Right atrium auricular region (tissue), 2 donors: Measurements from ENCODE around the gene WNK2. TPM values are rescaled to one million over a fixed set of nuclear protein-coding genes. Genes with fewer than 3 reads are reported as not detected.
"Not testable (repeated sequence)": the region's sequence is repeated elsewhere in the genome, so short reads cannot be mapped to it uniquely, and the experiment has no call there.

Source experiments
- DNase-seq: peaks from one replicate; pipeline ENCODE4 v3.0.0-alpha.2; 2019; ENCODE audit warnings: low spot score
- H3K27ac ChIP-seq, 2 donors: fragments of 200-600 bp; sonication (generic); 1 replicate in 1 of 2; 2 replicates in 1 of 2; pipeline ENCODE4 v1.5.1; 2016 to 2019
- H3K27me3 ChIP-seq, 2 donors: fragments of 200-600 bp; sonication (generic); one replicate each; pipeline versions ENCODE4 v1.5.1 to v1.6.0; 2017 to 2019
- H3K36me3 ChIP-seq: fragments of 200-600 bp; sonication (generic); one replicate; pipeline ENCODE4 v1.5.1; 2016
- H3K4me1 ChIP-seq, 2 donors: fragments of 200-600 bp; sonication (generic); one replicate each; pipeline versions ENCODE4 v1.5.1 to v1.6.0; 2017 to 2019
- H3K4me3 ChIP-seq, 2 donors: fragments of 200-600 bp; sonication (generic); 1 replicate in 1 of 2; 2 replicates in 1 of 2; pipeline ENCODE4 v1.5.1; 2017 to 2019; ENCODE audit warnings: mild to moderate bottlenecking in 1 of 2, moderate library complexity in 1 of 2
- H3K9me3 ChIP-seq, 2 donors: fragments of 200-600 bp; sonication (generic); one replicate each; pipeline ENCODE4 v1.5.1; 2019
- total RNA-seq, 2 donors: library from RNA; depleted of rRNA; stranded (reverse); fragments of >200 nt; gene quantifications; one replicate each; pipeline ENCODE4 v1.1.0, GENCODE V29; 2016
- TF ChIP-seq, protein P1 (sequence below), 2 donors: fragments of 200-600 bp; sonication (generic); IDR thresholded peaks; one replicate each; pipeline ENCODE4 v1.5.1; 2019; ENCODE audit warnings: antibody characterized with exemption in 2 of 2

The WNK2 gene
- total RNA-seq, 2 donors from 2014 or later: 61.4 to 132 TPM

DNA sequence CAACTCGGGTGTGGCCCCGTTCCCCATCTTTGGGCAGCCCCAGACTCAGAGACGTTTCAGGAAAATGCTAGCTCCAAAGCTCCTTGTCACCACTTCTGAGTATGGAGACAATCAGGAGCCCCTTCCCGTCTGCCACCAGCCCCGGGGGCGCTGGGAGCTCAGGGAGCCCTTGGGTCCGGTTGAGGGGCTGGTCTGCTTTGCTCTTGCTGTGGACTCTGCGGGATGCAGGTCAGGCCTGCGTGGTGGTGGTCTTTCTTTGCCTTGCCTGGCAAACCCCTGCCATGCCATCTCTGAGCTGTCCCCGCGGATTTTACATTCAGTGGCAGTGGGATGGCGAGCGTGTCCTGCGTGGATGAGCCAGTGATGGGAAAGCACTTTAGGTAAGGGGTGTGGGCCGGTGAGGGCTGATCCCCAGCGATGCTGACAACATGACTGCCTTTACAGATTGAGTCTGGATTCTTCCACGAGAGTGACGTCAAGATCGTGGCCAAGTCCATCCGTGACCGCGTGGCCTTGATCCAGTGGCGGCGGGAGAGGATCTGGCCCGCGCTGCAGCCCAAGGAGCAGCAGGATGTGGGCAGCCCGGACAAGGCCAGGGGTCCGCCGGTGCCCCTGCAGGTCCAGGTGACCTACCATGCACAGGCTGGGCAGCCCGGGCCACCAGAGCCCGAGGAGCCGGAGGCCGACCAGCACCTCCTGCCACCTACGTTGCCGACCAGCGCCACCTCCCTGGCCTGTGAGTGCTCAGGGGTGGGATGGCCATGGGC lies 63.3 kb downstream of the WNK2 start:
- H3K27me3 ChIP-seq: no peaks in the 10 kb centered on the region
- no peak overlapping the region for H3K4me3 ChIP-seq
- TF ChIP-seq, protein P1, sequence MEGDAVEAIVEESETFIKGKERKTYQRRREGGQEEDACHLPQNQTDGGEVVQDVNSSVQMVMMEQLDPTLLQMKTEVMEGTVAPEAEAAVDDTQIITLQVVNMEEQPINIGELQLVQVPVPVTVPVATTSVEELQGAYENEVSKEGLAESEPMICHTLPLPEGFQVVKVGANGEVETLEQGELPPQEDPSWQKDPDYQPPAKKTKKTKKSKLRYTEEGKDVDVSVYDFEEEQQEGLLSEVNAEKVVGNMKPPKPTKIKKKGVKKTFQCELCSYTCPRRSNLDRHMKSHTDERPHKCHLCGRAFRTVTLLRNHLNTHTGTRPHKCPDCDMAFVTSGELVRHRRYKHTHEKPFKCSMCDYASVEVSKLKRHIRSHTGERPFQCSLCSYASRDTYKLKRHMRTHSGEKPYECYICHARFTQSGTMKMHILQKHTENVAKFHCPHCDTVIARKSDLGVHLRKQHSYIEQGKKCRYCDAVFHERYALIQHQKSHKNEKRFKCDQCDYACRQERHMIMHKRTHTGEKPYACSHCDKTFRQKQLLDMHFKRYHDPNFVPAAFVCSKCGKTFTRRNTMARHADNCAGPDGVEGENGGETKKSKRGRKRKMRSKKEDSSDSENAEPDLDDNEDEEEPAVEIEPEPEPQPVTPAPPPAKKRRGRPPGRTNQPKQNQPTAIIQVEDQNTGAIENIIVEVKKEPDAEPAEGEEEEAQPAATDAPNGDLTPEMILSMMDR (IDR thresholded peaks at IDR 0.05): no peak
- H3K36me3 ChIP-seq: peaks cover 6% of the 10 kb centered on the region
- peak overlapping the region; percentile 34 to 59 for H3K27ac ChIP-seq
- H3K4me1 ChIP-seq: peaks cover 0 to 34% of the 10 kb centered on the region in 2 donors
- DNase-seq: no peak
- H3K9me3 ChIP-seq: no peaks in the 10 kb centered on the region

DNA sequence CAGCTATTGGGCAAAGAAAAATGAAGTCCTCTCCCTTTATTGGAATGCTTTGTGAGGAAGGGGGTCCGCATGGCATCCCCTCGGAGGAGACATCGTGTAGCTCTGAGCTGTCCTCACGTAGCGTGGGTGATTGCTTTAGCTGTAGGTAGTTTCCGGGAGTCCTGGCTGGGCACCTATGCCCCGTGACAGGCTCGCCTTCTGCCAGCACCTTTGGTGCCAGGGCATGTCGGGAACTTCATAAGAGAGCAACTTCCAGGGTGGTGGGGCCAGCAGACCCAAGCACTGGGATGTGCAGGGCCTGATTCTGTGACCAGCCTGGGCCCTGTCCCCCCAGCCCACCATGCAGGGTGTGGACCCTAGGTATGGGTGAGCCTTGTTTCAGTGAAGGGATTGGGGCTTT lies 64.0 kb downstream of the WNK2 start:
- TF ChIP-seq, protein P1 (IDR thresholded peaks at IDR 0.05): no peak
- peak overlapping the region; percentile 34 to 59 for H3K27ac ChIP-seq

DNA sequence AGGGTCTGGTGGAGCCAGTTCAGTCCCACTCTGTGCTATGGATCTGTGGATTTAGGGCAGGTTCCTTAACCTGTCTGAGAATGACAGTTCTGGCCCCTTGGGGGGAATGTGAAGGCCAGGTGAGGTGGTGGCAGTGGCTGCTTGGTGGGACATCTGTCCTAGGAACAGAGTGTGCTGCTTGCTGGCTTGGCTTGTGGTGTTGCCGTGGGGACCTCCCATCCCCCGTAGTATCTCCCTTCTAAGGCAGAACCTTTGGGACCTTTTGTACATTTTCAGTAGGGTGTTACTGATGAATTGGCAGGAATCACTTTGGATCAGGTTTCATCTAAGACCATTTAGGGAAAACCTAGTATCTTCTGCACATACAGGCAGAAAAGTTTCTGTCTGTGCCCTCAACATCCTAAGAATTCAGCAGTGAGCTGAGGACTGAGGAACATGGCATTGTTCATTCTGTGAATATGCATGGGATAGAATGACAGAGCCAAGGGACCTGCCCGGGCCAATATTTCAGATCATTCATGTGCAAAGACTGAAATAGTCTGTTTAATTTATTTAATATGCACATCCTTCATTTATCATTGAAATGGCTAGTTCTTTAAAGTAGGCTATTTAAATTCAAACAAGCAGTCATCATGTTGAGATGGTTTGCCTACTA lies 64.6 kb downstream of the WNK2 start:
- peaks cover 0 to 40% of the 10 kb centered on the region in 2 donors for H3K4me1 ChIP-seq
- H3K36me3 ChIP-seq: peaks cover 8% of the 10 kb centered on the region
- H3K9me3 ChIP-seq: no peaks in the 10 kb centered on the region
- no peak overlapping the region for H3K4me3 ChIP-seq
- H3K27me3 ChIP-seq: no peaks in the 10 kb centered on the region
- H3K27ac ChIP-seq: peak overlapping the region; percentile 34 to 59
- no peak for DNase-seq
- TF ChIP-seq, protein P1 (IDR thresholded peaks at IDR 0.05): no peak

More for the DNA sequence above, 64.0 kb downstream of the WNK2 start:
- H3K4me1 ChIP-seq: peaks cover 0 to 40% of the 10 kb centered on the region in 2 donors
- peaks cover 7% of the 10 kb centered on the region for H3K36me3 ChIP-seq
- no peak for DNase-seq
- H3K4me3 ChIP-seq: no peak overlapping the region
- H3K27me3 ChIP-seq: no peaks in the 10 kb centered on the region
- H3K9me3 ChIP-seq: no peaks in the 10 kb centered on the region

- TF ChIP-seq, protein P1 (IDR thresholded peaks at IDR 0.05): no peak
- H3K27me3 ChIP-seq: no peaks in the 10 kb centered on the region
- no peak for DNase-seq
Measured at GRCh38 chr9:93250185-93250584, 66.2 kb downstream of the WNK2 start.

DNA sequence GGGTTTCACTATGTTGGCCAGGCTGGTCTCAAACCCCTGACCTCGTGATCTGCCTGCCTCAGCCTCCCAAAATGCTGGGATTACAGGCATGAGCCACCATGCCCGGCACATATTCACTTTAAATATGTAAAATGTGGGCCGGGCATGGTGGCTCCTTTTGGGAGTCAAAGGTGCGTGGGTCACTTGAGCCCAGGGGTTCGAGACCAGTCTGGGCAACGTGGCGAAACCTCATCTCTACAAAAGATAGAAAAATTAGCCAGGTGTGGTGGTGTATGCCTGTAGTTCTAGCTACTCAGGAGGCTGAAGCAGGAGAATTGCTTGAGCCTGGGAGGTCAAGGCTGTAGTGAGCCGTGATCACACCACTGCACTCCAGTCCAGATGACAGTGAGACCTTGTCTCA lies 67.4 kb downstream of the WNK2 start:
- H3K27ac ChIP-seq, H3K36me3 ChIP-seq, DNase-seq, H3K4me3 ChIP-seq, H3K27me3 ChIP-seq, H3K9me3 ChIP-seq: not testable (repeated sequence)
- H3K4me1 ChIP-seq: peaks cover 0 to 28% of the 10 kb centered on the region in 2 donors

More at GRCh38 chr9:93250185-93250584, 66.2 kb downstream of the WNK2 start:
- Histone ChIP-seq H3K9me3 (no peaks in the 10 kb centered on the region), H3K36me3 (peaks cover 3% of the 10 kb centered on the region), H3K4me3 (no peak overlapping the region), H3K4me1 (peaks cover 0 to 38% of the 10 kb centered on the region in 2 donors), H3K27ac (no peak overlapping the region)

DNA sequence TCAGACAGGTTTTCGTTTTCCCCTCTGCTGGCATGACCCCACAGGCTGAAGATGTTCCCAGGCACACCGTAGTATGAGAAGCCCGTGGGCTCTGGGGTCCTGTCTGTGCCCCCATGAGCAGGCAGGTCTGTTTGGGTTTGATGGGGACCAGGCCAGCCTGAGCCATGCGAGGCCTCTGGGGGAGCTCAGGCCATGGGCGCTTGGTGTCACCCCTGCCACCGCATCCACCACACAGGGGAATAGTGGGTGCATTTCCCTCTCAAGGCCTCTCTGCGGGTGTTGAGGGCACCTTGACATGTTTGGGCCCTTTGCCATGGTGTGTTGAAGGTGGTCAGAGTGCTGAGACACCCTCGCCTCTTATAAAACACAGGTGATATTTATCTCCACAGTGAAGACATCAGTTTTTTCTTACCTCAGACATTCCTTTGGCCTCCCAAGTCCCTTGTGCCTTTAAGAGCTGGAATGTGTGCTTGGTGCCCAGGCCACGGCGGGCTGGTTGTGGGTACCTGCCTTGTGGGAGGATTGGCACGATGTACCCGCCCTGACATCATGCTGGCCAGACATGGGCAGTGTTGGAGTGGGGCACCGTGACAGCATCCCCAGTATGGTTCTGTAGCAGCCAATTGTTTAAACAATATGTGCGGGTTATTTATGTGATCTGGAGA lies 68.3 kb downstream of the WNK2 start:
- H3K36me3 ChIP-seq: peaks cover 3% of the 10 kb centered on the region
- TF ChIP-seq, protein P1 (IDR thresholded peaks at IDR 0.05): no peak
- DNase-seq: no peak
- H3K27me3 ChIP-seq: no peaks in the 10 kb centered on the region
- no peak overlapping the region for H3K4me3 ChIP-seq
- H3K9me3 ChIP-seq: no peaks in the 10 kb centered on the region
- no peak overlapping the region for H3K27ac ChIP-seq
- H3K4me1 ChIP-seq: peaks cover 0 to 24% of the 10 kb centered on the region in 2 donors
